HEK293 (cell line): ENCODE measurements around the gene TSHZ2.

Experiments used
- ZBTB17 ChIP-seq: fragments of 450-650 bp; formaldehyde crosslinking; IDR thresholded peaks from 2 replicates; pipeline ENCODE4 v1.5.1; 2016; ENCODE audit warnings: missing biosample characterization, missing genetic modification characterization
- ZNF596 ChIP-seq: fragments of 450-650 bp; IDR thresholded peaks from 2 replicates; pipeline ENCODE4 v1.5.0; 2018; ENCODE audit warnings: missing biosample characterization, mild to moderate bottlenecking, missing genetic modification characterization, moderate library complexity
- TF ChIP-seq, protein P1 (sequence below): fragments of 450-650 bp; formaldehyde crosslinking; IDR thresholded peaks from 2 replicates; pipeline ENCODE4 v1.5.1; 2016; ENCODE audit warnings: missing biosample characterization, missing genetic modification characterization
- TF ChIP-seq, protein P2 (sequence below): fragments of 450-650 bp; formaldehyde crosslinking; IDR thresholded peaks from 2 replicates; pipeline ENCODE4 v1.5.1; 2016; ENCODE audit warnings: missing biosample characterization, missing genetic modification characterization
- TF ChIP-seq, protein P3 (sequence below): IDR thresholded peaks from 2 replicates; pipeline ENCODE4 v1.6.1; 2011; ENCODE audit warnings: mild to moderate bottlenecking, low read depth, low read length, borderline replicate concordance

DNA sequence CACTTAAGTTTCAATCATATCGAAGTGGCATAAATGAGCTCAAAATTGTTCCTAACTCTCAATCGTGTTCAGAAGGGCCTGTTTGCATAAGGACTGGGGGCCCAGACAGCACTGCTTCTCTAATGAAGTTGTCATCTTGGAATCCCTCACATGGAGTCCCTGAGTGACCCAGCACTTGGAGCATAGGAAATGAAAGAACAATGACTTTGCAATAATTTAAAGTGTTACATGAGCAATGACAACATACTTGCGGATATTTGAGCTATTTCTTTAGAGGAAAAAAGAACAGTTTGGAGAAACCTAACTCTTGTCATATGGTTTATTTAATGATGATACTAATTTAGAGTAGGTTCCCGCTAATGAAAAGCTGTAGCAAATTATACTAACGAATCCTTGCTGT, 239.9 kb downstream of the TSHZ2 start:
- TF ChIP-seq, protein P1, sequence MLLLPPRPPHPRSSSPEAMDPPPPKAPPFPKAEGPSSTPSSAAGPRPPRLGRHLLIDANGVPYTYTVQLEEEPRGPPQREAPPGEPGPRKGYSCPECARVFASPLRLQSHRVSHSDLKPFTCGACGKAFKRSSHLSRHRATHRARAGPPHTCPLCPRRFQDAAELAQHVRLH (tag by site-specific recombination) = no peak
- TF ChIP-seq, protein P2, sequence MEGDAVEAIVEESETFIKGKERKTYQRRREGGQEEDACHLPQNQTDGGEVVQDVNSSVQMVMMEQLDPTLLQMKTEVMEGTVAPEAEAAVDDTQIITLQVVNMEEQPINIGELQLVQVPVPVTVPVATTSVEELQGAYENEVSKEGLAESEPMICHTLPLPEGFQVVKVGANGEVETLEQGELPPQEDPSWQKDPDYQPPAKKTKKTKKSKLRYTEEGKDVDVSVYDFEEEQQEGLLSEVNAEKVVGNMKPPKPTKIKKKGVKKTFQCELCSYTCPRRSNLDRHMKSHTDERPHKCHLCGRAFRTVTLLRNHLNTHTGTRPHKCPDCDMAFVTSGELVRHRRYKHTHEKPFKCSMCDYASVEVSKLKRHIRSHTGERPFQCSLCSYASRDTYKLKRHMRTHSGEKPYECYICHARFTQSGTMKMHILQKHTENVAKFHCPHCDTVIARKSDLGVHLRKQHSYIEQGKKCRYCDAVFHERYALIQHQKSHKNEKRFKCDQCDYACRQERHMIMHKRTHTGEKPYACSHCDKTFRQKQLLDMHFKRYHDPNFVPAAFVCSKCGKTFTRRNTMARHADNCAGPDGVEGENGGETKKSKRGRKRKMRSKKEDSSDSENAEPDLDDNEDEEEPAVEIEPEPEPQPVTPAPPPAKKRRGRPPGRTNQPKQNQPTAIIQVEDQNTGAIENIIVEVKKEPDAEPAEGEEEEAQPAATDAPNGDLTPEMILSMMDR (tag by site-specific recombination) = no peak
- no peak for TF ChIP-seq ZBTB17 (tag by site-specific recombination)
- no peak for TF ChIP-seq ZNF596 (tag by site-specific recombination)
- TF ChIP-seq, protein P3, sequence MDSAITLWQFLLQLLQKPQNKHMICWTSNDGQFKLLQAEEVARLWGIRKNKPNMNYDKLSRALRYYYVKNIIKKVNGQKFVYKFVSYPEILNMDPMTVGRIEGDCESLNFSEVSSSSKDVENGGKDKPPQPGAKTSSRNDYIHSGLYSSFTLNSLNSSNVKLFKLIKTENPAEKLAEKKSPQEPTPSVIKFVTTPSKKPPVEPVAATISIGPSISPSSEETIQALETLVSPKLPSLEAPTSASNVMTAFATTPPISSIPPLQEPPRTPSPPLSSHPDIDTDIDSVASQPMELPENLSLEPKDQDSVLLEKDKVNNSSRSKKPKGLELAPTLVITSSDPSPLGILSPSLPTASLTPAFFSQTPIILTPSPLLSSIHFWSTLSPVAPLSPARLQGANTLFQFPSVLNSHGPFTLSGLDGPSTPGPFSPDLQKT = no peak
